ENCODE data around the gene SPTLC3.

SPTLC3 gene

GRCh38 chr20:13102237-13102636 lies 93.5 kb downstream of the SPTLC3 start:
- DNase-seq: no peak

GRCh38 chr20:13102694-13103093 lies 93.9 kb downstream of the SPTLC3 start:
- no peak for DNase-seq

- DNase-seq: no peak
Measured at GRCh38 chr20:13105039-13105438, 96.3 kb downstream of the SPTLC3 start.

GRCh38 chr20:13105864-13106457 lies 97.2 kb downstream of the SPTLC3 start:
- DNase-seq: peak; percentile 66

- DNase-seq: no peak
Measured at GRCh38 chr20:13109658-13110057, 100.9 kb downstream of the SPTLC3 start.

GRCh38 chr20:13110796-13111195 lies 102.0 kb downstream of the SPTLC3 start:
- no peak for DNase-seq

GRCh38 chr20:13111249-13111911 lies 102.6 kb downstream of the SPTLC3 start:
- no peak for DNase-seq

GRCh38 chr20:13113731-13114130 lies 105.0 kb downstream of the SPTLC3 start:
- DNase-seq: no peak

- DNase-seq: no peak
Measured at GRCh38 chr20:13117200-13117599, 108.4 kb downstream of the SPTLC3 start.

GRCh38 chr20:13118676-13119075 lies 109.9 kb downstream of the SPTLC3 start:
- DNase-seq: no peak

- peak; percentile 80 for DNase-seq
Measured at GRCh38 chr20:13119583-13119982, 110.8 kb downstream of the SPTLC3 start.

- DNase-seq: no peak
Measured at GRCh38 chr20:13120471-13120870, 111.7 kb downstream of the SPTLC3 start.

GRCh38 chr20:13121840-13122515 lies 113.2 kb downstream of the SPTLC3 start:
- no peak for DNase-seq

- DNase-seq: no peak
Measured at GRCh38 chr20:13125486-13125885, 116.7 kb downstream of the SPTLC3 start.

GRCh38 chr20:13128173-13128572 lies 119.4 kb downstream of the SPTLC3 start:
- no peak for DNase-seq

GRCh38 chr20:13130061-13130706 lies 121.4 kb downstream of the SPTLC3 start:
- no peak for DNase-seq

- no peak for DNase-seq
Measured at GRCh38 chr20:13130707-13131103, 121.9 kb downstream of the SPTLC3 start.

GRCh38 chr20:13131688-13132087 lies 122.9 kb downstream of the SPTLC3 start:
- DNase-seq: no peak

- peak; percentile 9 for DNase-seq
Measured at GRCh38 chr20:13139459-13140150, 130.8 kb downstream of the SPTLC3 start.

- DNase-seq: no peak
Measured at GRCh38 chr20:13140201-13140600, 131.4 kb downstream of the SPTLC3 start.

- DNase-seq: no peak
Measured at GRCh38 chr20:13140775-13141174, 132.0 kb downstream of the SPTLC3 start.

GRCh38 chr20:13141546-13141945 lies 132.8 kb downstream of the SPTLC3 start:
- DNase-seq: no peak

GRCh38 chr20:13142143-13142542 lies 133.4 kb downstream of the SPTLC3 start:
- DNase-seq: no peak

Data from OCI-M1 (cell line).